Measurements from ENCODE around the gene FIGNL1.

GRCh38 chr7:50427518-50427917 is 22.6 kb downstream of the FIGNL1 start:
- TF ChIP-seq CTCF (IDR thresholded peaks at IDR 0.05) (no peak), POLR2A (IDR thresholded peaks at IDR 0.05) (no peak)
